Measurements from ENCODE around the gene MGAT1.

DNA sequence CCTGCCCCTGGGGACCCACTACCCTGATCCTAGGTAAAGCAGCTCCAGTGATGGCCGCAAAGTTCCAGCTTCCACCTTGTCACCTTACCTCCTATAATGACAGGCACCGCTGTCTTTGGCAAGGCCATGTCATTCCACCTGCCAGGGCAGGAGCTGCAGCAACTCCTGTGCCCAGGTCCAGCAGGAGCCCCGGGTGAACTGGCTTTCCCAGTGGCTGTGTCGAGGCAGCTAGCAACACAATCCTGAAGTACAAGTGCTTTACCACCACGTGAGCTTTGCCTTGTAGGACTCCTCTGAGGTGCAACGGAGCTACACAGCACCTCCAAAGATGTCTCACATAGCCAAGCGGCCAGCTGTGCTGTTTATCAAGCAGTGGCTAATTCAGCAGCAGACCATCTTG lies 20.7 kb upstream of the MGAT1 start:
- no peak for TF ChIP-seq POLR2A (IDR thresholded peaks at IDR 0.05)
- TF ChIP-seq CTCF (IDR thresholded peaks at IDR 0.05): no peak
